ENCODE measurements around the gene LAMTOR2. TPM values are rescaled to one million over a fixed set of nuclear protein-coding genes. Genes with fewer than 3 reads are reported as not detected.

LAMTOR2 gene
- total and polyA plus RNA-seq, 10 of the 15 experiments (the other 5 are each of a cell fraction or from before 2014, with no cell fraction given): 71.9 to 264 (median 97.0) TPM

- BruUV-seq (replicated peaks): no TSS peak
- H3K4me3 ChIP-seq: peak overlapping the region; percentile 86
- H3K9me3 ChIP-seq (replicated peaks; ENCODE audit: control insufficient read depth, insufficient read depth, low read length): no peaks in the 10 kb centered on the region; the same call in 2 of the 3 replicates
- H3K27me3 ChIP-seq (replicated peaks in 1 of 2; ENCODE audit: control insufficient read depth in 2 of 2, insufficient read depth in 2 of 2, low read length in 1 of 2): no peaks in the 10 kb centered on the region
- peak overlapping the region; percentile 37; the same call in 1 of the 2 replicates for H3K27ac ChIP-seq (ENCODE audit: control insufficient read depth, insufficient read depth)
- POLR2A ChIA-PET: interaction anchor here (0.7 to 1.2 kb wide), 2 partner anchors 9 to 95 kb away, joined by 3 read pairs; no protein-coding TSS in a partner anchor
- no peak overlapping the region for H2AFZ ChIP-seq (ENCODE audit: control insufficient read depth, low read depth, low read length)
- RAD21 ChIA-PET (ENCODE audit: unreplicated experiment): interaction anchor here (0.7 to 1.5 kb wide), 3 partner anchors 9 to 138 kb away, joined by 3 to 4 read pairs (median 3); no protein-coding TSS in a partner anchor
- intact Hi-C loops (cut with micrococcal nuclease; ENCODE audit: unreplicated experiment) (no loop called here), in situ Hi-C loops (cut with MboI) (no loop called here)
- H3K9ac ChIP-seq (ENCODE audit: control insufficient read depth, insufficient read depth, low read length): peak overlapping the region; percentile 75
- ATAC-seq: no peak; the same call in 2 of the 3 replicates
- H3K36me3 ChIP-seq (ENCODE audit: control insufficient read depth in 2 of 2, insufficient read depth in 2 of 2, low read length in 1 of 2): no peaks in the 10 kb centered on the region
- H3K4me2 ChIP-seq (ENCODE audit: control insufficient read depth, insufficient read depth): peak overlapping the region; percentile 94
- H3K4me1 ChIP-seq (ENCODE audit: control insufficient read depth, insufficient read depth, low read length): peaks cover 10% of the 10 kb centered on the region
- 39% methylated on average over 4 of the region's 4 CpGs for WGBS (ENCODE audit: insufficient coverage, insufficient replicate concordance, low lambda C conversion rate, missing lambda C conversion rate)
- SMC1A ChIA-PET (ENCODE audit: uncharacterized antibody, unreplicated experiment): interaction anchor here (1.0 to 2.0 kb wide), 2 partner anchors 10 to 157 kb away, joined by 3 to 8 read pairs; no protein-coding TSS in a partner anchor
- FAIRE-seq: no peak
- DNase-seq (ENCODE audit: low read depth, low spot score): no peak
- H3K79me2 ChIP-seq (ENCODE audit: control insufficient read depth, insufficient read depth, low read length): peaks cover 2% of the 10 kb centered on the region; the same call in 1 of the 2 replicates
- CTCF ChIA-PET: interaction anchor here (1.0 to 2.6 kb wide), 7 partner anchors 10 to 293 kb away, joined by 3 to 24 read pairs (median 4); no protein-coding TSS in a partner anchor
- no peaks in the 10 kb centered on the region for H4K20me1 ChIP-seq (ENCODE audit: control insufficient read depth, insufficient read depth)
- TF ChIP-seq NR2C1 (IDR thresholded peaks at IDR 0.05) (peak; percentile 86), MLLT1 (IDR thresholded peaks at IDR 0.05) (no peak), HDGF (IDR thresholded peaks at IDR 0.05) (no peak), PKNOX1 (IDR thresholded peaks at IDR 0.05) (peak; percentile 41; the same call in 1 of the 2 replicates), ZNF687 (IDR thresholded peaks at IDR 0.05) (0 out of 2 replicates have a peak, but pooled peaks have one; percentile 30), ZBTB33 (IDR thresholded peaks at IDR 0.05) (no peak), MYB (IDR thresholded peaks at IDR 0.05; ENCODE audit: borderline replicate concordance, low read depth, low read length) (no peak), ZSCAN29 (IDR thresholded peaks at IDR 0.05) (no peak)
These were observed 21.2 kb downstream of the LAMTOR2 start for GRCh38 chr1:156075775-156076204.

Data from GM12878 (cell line).